ENCODE data around the gene PKN2.

The PKN2 gene

DNA sequence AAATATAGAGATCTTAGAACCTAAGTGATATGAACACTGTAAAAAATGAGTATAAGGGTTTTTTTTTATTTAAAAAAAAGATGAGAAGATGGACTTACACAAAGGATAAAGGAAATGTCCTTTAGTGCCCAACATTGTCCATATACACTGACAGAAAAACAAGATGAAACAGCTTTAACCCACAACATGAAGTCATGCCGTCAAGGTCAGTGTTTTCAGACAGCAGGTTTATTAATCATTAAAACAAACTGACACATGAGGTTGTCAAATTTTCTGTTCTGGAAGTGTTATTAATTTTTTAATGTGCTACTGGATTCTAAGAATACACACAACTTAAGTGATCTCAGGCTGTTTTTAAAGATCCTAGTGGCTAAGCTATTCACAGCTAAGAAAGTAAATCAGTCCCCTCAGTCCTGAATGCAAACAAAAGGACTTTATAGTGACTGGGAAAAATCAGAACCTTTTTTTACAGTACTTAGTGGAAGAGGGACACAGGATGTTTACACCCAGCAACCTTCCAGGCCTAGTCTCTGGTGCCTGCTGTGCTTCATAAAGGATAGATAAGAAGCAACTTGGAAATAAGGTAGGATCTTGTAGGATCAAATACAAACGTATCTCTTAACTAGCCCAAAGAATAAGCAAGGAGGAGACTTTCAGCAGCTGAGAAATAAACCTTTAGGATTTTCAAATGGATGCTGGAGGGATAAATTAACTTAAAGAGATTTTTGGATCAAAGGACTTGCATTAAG lies 21.9 kb upstream of the PKN2 start:
- DNase-seq = no peak
- H3K4me3 ChIP-seq (ENCODE audit: low read depth, low read length) = no peak overlapping the region
- no peaks in the 10 kb centered on the region for H3K36me3 ChIP-seq (replicated peaks)
- TF ChIP-seq, protein P1, sequence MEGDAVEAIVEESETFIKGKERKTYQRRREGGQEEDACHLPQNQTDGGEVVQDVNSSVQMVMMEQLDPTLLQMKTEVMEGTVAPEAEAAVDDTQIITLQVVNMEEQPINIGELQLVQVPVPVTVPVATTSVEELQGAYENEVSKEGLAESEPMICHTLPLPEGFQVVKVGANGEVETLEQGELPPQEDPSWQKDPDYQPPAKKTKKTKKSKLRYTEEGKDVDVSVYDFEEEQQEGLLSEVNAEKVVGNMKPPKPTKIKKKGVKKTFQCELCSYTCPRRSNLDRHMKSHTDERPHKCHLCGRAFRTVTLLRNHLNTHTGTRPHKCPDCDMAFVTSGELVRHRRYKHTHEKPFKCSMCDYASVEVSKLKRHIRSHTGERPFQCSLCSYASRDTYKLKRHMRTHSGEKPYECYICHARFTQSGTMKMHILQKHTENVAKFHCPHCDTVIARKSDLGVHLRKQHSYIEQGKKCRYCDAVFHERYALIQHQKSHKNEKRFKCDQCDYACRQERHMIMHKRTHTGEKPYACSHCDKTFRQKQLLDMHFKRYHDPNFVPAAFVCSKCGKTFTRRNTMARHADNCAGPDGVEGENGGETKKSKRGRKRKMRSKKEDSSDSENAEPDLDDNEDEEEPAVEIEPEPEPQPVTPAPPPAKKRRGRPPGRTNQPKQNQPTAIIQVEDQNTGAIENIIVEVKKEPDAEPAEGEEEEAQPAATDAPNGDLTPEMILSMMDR (IDR thresholded peaks at IDR 0.05; ENCODE audit: low read depth, low read length, missing control alignments) = no peak
- in situ Hi-C loops (cut with HindIII; ENCODE audit: low pct_ligation_motif_present, low sequenced_read_pairs) = no loop called here
- no peak overlapping the region for H3K27ac ChIP-seq
- no peaks in the 10 kb centered on the region for H3K27me3 ChIP-seq (replicated peaks)

DNA sequence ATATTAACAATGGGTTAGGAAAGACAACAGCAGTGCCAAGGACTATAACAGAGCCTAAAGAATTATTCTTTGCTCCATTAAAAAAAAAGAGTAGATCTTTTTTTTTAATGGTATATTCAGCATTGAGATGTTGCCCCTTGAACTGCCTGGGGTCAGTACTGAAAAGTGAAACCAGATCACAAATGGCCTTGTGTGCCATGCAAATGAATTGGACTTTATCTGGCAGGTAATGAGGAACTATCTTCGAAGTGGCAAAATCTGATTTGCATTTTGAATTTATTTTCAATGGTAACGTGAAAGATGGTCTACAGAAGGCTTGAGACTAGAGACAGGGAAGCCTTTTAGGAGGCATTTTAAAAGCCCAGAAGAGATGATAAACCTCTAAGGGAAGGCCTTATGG lies 21.4 kb upstream of the PKN2 start:
- DNase-seq = no peak
- H3K4me3 ChIP-seq (ENCODE audit: low read depth, low read length) = no peak overlapping the region
- TF ChIP-seq, protein P1 (IDR thresholded peaks at IDR 0.05; ENCODE audit: low read depth, low read length, missing control alignments) = no peak
- no peaks in the 10 kb centered on the region for H3K36me3 ChIP-seq (replicated peaks)
- H3K27me3 ChIP-seq (replicated peaks) = no peaks in the 10 kb centered on the region
- no peak overlapping the region for H3K27ac ChIP-seq
- in situ Hi-C loops (cut with HindIII; ENCODE audit: low pct_ligation_motif_present, low sequenced_read_pairs) = no loop called here

DNA sequence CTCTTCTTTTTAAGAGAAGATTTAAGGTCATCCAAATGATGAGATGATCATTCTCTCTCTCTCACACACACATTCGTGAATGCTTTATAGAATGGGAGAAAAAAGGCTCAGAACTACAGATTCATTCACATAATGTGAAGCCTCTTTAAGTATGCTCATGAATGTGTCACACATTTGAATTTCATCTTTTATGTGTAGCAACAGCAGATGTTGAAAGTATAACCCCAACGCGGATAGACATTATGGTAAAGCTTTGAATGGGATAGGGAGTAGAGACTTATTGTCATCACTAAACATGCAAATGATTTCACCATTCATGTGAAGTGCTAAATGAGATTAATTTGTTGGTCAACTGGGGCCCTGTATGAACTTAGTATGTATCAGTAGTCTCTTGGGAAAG lies 15.7 kb upstream of the PKN2 start:
- Histone ChIP-seq H3K4me3 (ENCODE audit: low read depth, low read length) (no peak overlapping the region), H3K36me3 (replicated peaks) (no peaks in the 10 kb centered on the region), H3K27me3 (replicated peaks) (no peaks in the 10 kb centered on the region), H3K27ac (no peak overlapping the region)
- no peak for DNase-seq
- in situ Hi-C loops (cut with HindIII; ENCODE audit: low pct_ligation_motif_present, low sequenced_read_pairs) = no loop called here
- TF ChIP-seq, protein P1 (IDR thresholded peaks at IDR 0.05; ENCODE audit: low read depth, low read length, missing control alignments) = no peak

DNA sequence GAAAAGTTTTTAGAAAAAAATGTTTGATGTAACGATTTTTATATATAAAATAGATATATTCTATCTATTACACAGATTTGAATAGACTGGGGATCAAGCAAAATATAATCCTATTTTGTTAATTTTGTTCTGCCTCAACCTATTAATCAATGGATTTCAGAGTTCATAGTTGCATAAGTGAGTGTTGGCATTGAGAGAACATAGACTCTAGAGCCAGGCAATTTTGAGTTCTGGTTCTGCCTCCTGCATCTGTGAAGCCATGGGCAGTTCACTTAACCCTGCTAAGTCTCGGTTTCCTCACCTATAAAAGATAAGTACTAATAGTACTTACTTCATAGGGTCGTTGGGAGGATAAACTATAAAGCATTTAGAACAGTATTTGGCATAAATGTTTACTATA lies 13.6 kb upstream of the PKN2 start:
- Histone ChIP-seq H3K27ac (no peak overlapping the region), H3K27me3 (replicated peaks) (no peaks in the 10 kb centered on the region), H3K36me3 (replicated peaks) (no peaks in the 10 kb centered on the region), H3K4me3 (ENCODE audit: low read depth, low read length) (no peak overlapping the region)
- TF ChIP-seq, protein P1 (IDR thresholded peaks at IDR 0.05; ENCODE audit: low read depth, low read length, missing control alignments) = no peak
- DNase-seq = no peak
- in situ Hi-C loops (cut with HindIII; ENCODE audit: low pct_ligation_motif_present, low sequenced_read_pairs) = no loop called here

DNA sequence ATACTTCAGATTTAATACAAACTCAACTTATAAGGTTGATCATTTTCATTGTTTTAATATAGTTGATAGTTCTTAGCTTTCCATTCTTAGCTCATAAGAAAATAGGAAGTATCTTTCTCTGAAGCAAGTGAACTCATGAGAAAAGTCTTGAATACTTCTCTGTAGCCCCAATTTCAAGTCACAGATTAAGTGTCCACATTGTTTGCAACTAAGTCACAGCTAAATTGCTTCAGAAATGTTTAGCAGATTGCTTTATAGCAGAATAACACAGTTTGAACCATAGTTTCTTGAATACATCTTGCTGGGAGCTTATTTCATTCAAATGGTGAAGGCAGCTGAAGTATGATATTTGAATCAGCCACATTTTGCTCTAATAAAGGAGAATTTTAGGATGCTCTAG lies 10.6 kb upstream of the PKN2 start:
- DNase-seq = no peak
- Histone ChIP-seq H3K27ac (no peak overlapping the region), H3K4me3 (ENCODE audit: low read depth, low read length) (no peak overlapping the region), H3K27me3 (replicated peaks) (no peaks in the 10 kb centered on the region), H3K36me3 (replicated peaks) (no peaks in the 10 kb centered on the region)
- in situ Hi-C loops (cut with HindIII; ENCODE audit: low pct_ligation_motif_present, low sequenced_read_pairs) = no loop called here
- TF ChIP-seq, protein P1 (IDR thresholded peaks at IDR 0.05; ENCODE audit: low read depth, low read length, missing control alignments) = no peak

DNA sequence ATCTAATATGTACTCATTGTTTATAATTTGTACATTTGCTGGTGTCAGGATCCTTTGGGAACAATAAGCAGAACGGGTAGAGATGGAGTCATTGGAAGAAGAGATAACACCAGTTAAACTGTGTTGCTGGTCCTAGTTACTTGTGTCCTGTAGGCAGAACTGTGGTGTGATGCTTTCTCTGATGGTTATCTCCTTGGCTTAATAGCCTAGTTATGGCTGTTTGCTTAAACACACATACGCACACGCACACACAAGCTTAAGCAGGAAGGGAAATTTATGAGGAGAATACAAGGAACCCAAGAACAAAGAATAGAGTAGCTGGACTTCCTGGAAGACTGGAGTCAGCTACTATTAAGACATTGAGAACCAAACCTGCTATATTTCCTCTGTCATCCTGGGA lies 5.7 kb upstream of the PKN2 start:
- Histone ChIP-seq H3K36me3 (replicated peaks) (no peaks in the 10 kb centered on the region), H3K27ac (no peak overlapping the region), H3K27me3 (replicated peaks) (no peaks in the 10 kb centered on the region), H3K4me3 (ENCODE audit: low read depth, low read length) (no peak overlapping the region)
- in situ Hi-C loops (cut with HindIII; ENCODE audit: low pct_ligation_motif_present, low sequenced_read_pairs) = no loop called here
- DNase-seq = no peak
- TF ChIP-seq, protein P1 (IDR thresholded peaks at IDR 0.05; ENCODE audit: low read depth, low read length, missing control alignments) = no peak

Data from brain microvascular endothelial cell (primary cell).